ENCODE data around the gene TMPRSS9. TPM values are rescaled to one million over a fixed set of nuclear protein-coding genes. Genes with fewer than 3 reads are reported as not detected.

TMPRSS9 gene
- total and polyA plus RNA-seq, 4 experiments from 2014 or later, result not detected

DNA sequence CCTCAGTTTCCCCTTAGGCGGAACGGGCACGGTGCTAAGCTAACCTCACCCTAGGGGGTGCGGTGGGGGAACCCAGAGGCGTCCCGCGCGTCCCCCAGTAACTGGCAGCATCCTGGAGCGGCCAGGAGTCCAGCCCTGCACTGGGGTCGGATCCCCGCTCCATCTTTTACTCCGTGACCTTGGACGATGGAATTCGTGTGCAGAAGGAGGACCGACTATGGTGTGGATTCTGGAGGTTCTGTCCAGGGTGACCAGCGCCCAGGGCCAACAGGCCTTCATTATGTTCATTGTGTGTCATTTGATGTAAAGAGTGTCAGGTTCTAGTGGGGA, 31.0 kb upstream of the TMPRSS9 start:
- H3K4me3 Mint-ChIP-seq, result peak overlapping the region; percentile 83 to 100 (median 87)
- peak in 1 of 5 donors; percentile 27 for DNase-seq
- Histone ChIP-seq H3K36me3 (ENCODE audit: insufficient read depth, low read length) (peaks cover 6% of the 10 kb centered on the region), H3K27ac (ENCODE audit: low read depth, low read length) (peak overlapping the region; percentile 76), H3K9me3 (ENCODE audit: control insufficient read depth in 1 of 2, low read length in 2 of 2) (no peaks in the 10 kb centered on the region), H3K4me1 (ENCODE audit: insufficient read depth, low read length) (peaks cover 49% of the 10 kb centered on the region), H3K27me3 (ENCODE audit: insufficient read depth, low read length) (no peaks in the 10 kb centered on the region), H3K4me3 (ENCODE audit: low read length in 2 of 2) (peak overlapping the region; percentile 39 to 82)
- H3K27me3 Mint-ChIP-seq, result no peaks in the 10 kb centered on the region
- peaks cover 10 to 27% of the 10 kb centered on the region in 2 donors for H3K36me3 Mint-ChIP-seq
- intact Hi-C loops (cut with micrococcal nuclease), result loop anchor here (5.0 kb wide), 2 partner anchors 37 to 57 kb away; no protein-coding TSS in a partner anchor
- peak overlapping the region; percentile 82 to 95 (median 87) for H3K27ac Mint-ChIP-seq
- H3K9me3 Mint-ChIP-seq, result peaks cover 0 to 2% (median 0%) of the 10 kb centered on the region in 8 donors
- POLR2A ChIA-PET (ENCODE audit: partially characterized antibody), result interaction anchor here (1.2 to 1.3 kb wide), 2 partner anchors 54 to 71 kb away, joined by 3 to 5 read pairs; no protein-coding TSS in a partner anchor
- CTCF ChIA-PET (ENCODE audit: partially characterized antibody), result interaction anchor here (0.8 kb wide), 1 partner anchor 54 kb away, joined by 3 read pairs; no protein-coding TSS in a partner anchor
- H3K4me1 Mint-ChIP-seq, result peaks cover 22 to 61% (median 47%) of the 10 kb centered on the region in 4 donors

DNA sequence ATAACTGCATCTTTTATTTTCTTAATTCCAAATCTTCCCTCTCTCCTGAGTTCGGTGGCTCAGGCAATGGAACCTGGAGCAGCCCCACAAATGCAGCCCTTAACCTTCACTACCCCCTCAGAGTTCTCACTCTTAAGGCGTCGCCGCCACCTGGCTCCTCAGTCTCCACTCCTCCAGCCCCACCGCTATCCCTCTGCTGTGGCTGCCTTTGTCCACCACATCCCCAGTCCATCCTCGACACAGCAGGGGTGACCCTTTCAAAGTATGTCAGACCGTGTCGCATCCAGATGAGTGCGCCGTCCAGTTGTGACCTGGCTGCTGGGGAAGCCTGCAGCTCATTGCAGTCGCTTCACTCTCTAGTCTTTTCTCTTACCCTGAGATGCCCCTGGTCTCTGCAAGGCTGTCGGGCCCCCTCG, 30.6 kb upstream of the TMPRSS9 start:
- H3K4me1 ChIP-seq (ENCODE audit: insufficient read depth, low read length), result peaks cover 49% of the 10 kb centered on the region
- peaks cover 0 to 2% (median 0%) of the 10 kb centered on the region in 8 donors for H3K9me3 Mint-ChIP-seq
- H3K4me3 Mint-ChIP-seq, result peak overlapping the region; percentile 83 to 100 (median 87)
- peaks cover 22 to 61% (median 47%) of the 10 kb centered on the region in 4 donors for H3K4me1 Mint-ChIP-seq
- H3K27ac ChIP-seq (ENCODE audit: low read depth, low read length), result no peak overlapping the region
- no peaks in the 10 kb centered on the region for H3K27me3 ChIP-seq (ENCODE audit: insufficient read depth, low read length)
- DNase-seq, result peak in 1 of 5 donors; percentile 18
- peak overlapping the region in 1 of 2 donors; percentile 82 for H3K4me3 ChIP-seq (ENCODE audit: low read length in 2 of 2)
- intact Hi-C loops (cut with micrococcal nuclease), result loop anchor here (5.0 kb wide), 2 partner anchors 37 to 57 kb away; no protein-coding TSS in a partner anchor
- H3K9me3 ChIP-seq (ENCODE audit: control insufficient read depth in 1 of 2, low read length in 2 of 2), result no peaks in the 10 kb centered on the region
- peaks cover 10 to 24% of the 10 kb centered on the region in 2 donors for H3K36me3 Mint-ChIP-seq
- ChIA-PET CTCF (ENCODE audit: partially characterized antibody) (interaction anchor here (0.8 kb wide), 1 partner anchor 55 kb away, joined by 3 read pairs; no protein-coding TSS in a partner anchor), POLR2A (ENCODE audit: partially characterized antibody) (interaction anchor here (1.3 kb wide), 1 partner anchor 54 kb away, joined by 3 read pairs; no protein-coding TSS in a partner anchor)
- H3K36me3 ChIP-seq (ENCODE audit: insufficient read depth, low read length), result peaks cover 4% of the 10 kb centered on the region
- H3K27me3 Mint-ChIP-seq, result no peaks in the 10 kb centered on the region
- peak overlapping the region; percentile 82 to 95 (median 87) for H3K27ac Mint-ChIP-seq

DNA sequence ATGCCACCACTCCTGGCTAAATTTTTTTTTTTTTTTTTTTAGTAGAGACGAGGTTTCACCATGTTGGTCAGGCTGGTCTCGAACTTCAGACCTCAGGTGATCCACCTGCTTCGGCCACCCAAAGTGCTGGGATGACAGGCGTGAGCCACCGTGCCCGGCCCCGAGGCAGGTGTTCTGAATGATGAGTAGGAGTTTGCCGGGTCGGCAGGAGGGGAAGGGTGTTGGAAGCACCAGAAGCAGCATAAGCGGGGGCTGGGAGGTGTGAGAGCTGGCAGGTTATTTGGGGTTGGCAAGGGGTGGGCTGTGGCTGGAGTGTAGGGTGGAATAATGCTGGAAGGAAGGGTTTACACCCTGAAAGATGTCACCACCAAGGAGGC, 29.8 kb upstream of the TMPRSS9 start:
- Mint-ChIP-seq H3K27me3 (no peaks in the 10 kb centered on the region), H3K4me3 (peak overlapping the region in 6 of 8 donors; percentile 31 to 85 (median 38)), H3K4me1 (peaks cover 22 to 61% (median 47%) of the 10 kb centered on the region in 4 donors), H3K36me3 (peaks cover 10 to 20% of the 10 kb centered on the region in 2 donors), H3K9me3 (peaks cover 0 to 2% (median 0%) of the 10 kb centered on the region in 8 donors), H3K27ac (peak overlapping the region in 5 of 7 donors; percentile 31 to 87 (median 73))
- ChIA-PET POLR2A (ENCODE audit: partially characterized antibody) (interaction anchor here (0.6 kb wide), 2 partner anchors 67 to 425 kb away, joined by 3 read pairs; partner anchors contain the start of genes ADAT3 and SCAMP4), CTCF (ENCODE audit: partially characterized antibody) (no interaction called here)
- H3K4me3 ChIP-seq (ENCODE audit: low read length in 2 of 2), result no peak overlapping the region
- no peaks in the 10 kb centered on the region for H3K36me3 ChIP-seq (ENCODE audit: insufficient read depth, low read length)
- no peaks in the 10 kb centered on the region for H3K27me3 ChIP-seq (ENCODE audit: insufficient read depth, low read length)
- H3K27ac ChIP-seq (ENCODE audit: low read depth, low read length), result no peak overlapping the region
- peak in 1 of 5 donors; percentile 9 for DNase-seq
- H3K9me3 ChIP-seq (ENCODE audit: control insufficient read depth in 1 of 2, low read length in 2 of 2), result no peaks in the 10 kb centered on the region
- H3K4me1 ChIP-seq (ENCODE audit: insufficient read depth, low read length), result peaks cover 49% of the 10 kb centered on the region
- intact Hi-C loops (cut with micrococcal nuclease), result no loop called here

- intact Hi-C loops (cut with micrococcal nuclease), result no loop called here
- Histone ChIP-seq H3K4me3 (ENCODE audit: low read length in 2 of 2) (no peak overlapping the region), H3K9me3 (ENCODE audit: control insufficient read depth in 1 of 2, low read length in 2 of 2) (no peaks in the 10 kb centered on the region), H3K36me3 (ENCODE audit: insufficient read depth, low read length) (no peaks in the 10 kb centered on the region), H3K27ac (ENCODE audit: low read depth, low read length) (no peak overlapping the region), H3K4me1 (ENCODE audit: insufficient read depth, low read length) (peaks cover 47% of the 10 kb centered on the region), H3K27me3 (ENCODE audit: insufficient read depth, low read length) (no peaks in the 10 kb centered on the region)
- Mint-ChIP-seq H3K4me3 (peak overlapping the region; percentile 17 to 55 (median 38)), H3K27ac (peak overlapping the region in 6 of 7 donors; percentile 31 to 87 (median 56)), H3K27me3 (no peaks in the 10 kb centered on the region), H3K4me1 (peaks cover 23 to 60% (median 49%) of the 10 kb centered on the region in 4 donors), H3K9me3 (peaks cover 0 to 2% (median 0%) of the 10 kb centered on the region in 8 donors), H3K36me3 (peaks cover 8 to 18% of the 10 kb centered on the region in 2 donors)
- DNase-seq, result peak in 1 of 5 donors; percentile 29
- ChIA-PET CTCF (ENCODE audit: partially characterized antibody) (no interaction called here), POLR2A (ENCODE audit: partially characterized antibody) (interaction anchor here (0.6 to 0.8 kb wide), 3 partner anchors 61 to 425 kb away, joined by 3 read pairs; partner anchors contain the start of genes ADAT3 and SCAMP4)
These were observed 29.3 kb upstream of the TMPRSS9 start for GRCh38 chr19:2330632-2331284.

- POLR2A ChIA-PET (ENCODE audit: partially characterized antibody), result interaction anchor here (0.6 to 0.9 kb wide), 4 partner anchors 29 to 96 kb away, joined by 3 read pairs; partner anchors contain the start of gene PLEKHJ1
- Mint-ChIP-seq H3K9me3 (peaks cover 0 to 2% (median 0%) of the 10 kb centered on the region in 8 donors), H3K36me3 (peaks cover 4 to 21% of the 10 kb centered on the region in 2 donors), H3K4me1 (peaks cover 27 to 63% (median 47%) of the 10 kb centered on the region in 4 donors), H3K4me3 (peak overlapping the region in 3 of 8 donors; percentile 17 to 46 (median 35)), H3K27me3 (no peaks in the 10 kb centered on the region), H3K27ac (peak overlapping the region; percentile 23 to 76 (median 73))
- intact Hi-C loops (cut with micrococcal nuclease), result no loop called here
- H3K36me3 ChIP-seq (ENCODE audit: insufficient read depth, low read length), result no peaks in the 10 kb centered on the region
- H3K9me3 ChIP-seq (ENCODE audit: control insufficient read depth in 1 of 2, low read length in 2 of 2), result no peaks in the 10 kb centered on the region
- H3K4me1 ChIP-seq (ENCODE audit: insufficient read depth, low read length), result peaks cover 39% of the 10 kb centered on the region
- no peak overlapping the region for H3K27ac ChIP-seq (ENCODE audit: low read depth, low read length)
- H3K4me3 ChIP-seq (ENCODE audit: low read length in 2 of 2), result no peak overlapping the region
- peak in 1 of 5 donors; percentile 3 for DNase-seq
- CTCF ChIA-PET (ENCODE audit: partially characterized antibody), result no interaction called here
- no peaks in the 10 kb centered on the region for H3K27me3 ChIP-seq (ENCODE audit: insufficient read depth, low read length)
These were observed 28.3 kb upstream of the TMPRSS9 start for GRCh38 chr19:2331601-2332246.

- intact Hi-C loops (cut with micrococcal nuclease), result no loop called here
- Histone ChIP-seq H3K9me3 (ENCODE audit: control insufficient read depth in 1 of 2, low read length in 2 of 2) (no peaks in the 10 kb centered on the region), H3K27me3 (ENCODE audit: insufficient read depth, low read length) (no peaks in the 10 kb centered on the region), H3K4me3 (ENCODE audit: low read length in 2 of 2) (no peak overlapping the region), H3K27ac (ENCODE audit: low read depth, low read length) (no peak overlapping the region), H3K4me1 (ENCODE audit: insufficient read depth, low read length) (peaks cover 32% of the 10 kb centered on the region), H3K36me3 (ENCODE audit: insufficient read depth, low read length) (no peaks in the 10 kb centered on the region)
- CTCF ChIA-PET (ENCODE audit: partially characterized antibody), result no interaction called here
- H3K36me3 Mint-ChIP-seq, result peaks cover 4 to 20% of the 10 kb centered on the region in 2 donors
- peaks cover 0 to 2% (median 0%) of the 10 kb centered on the region in 8 donors for H3K9me3 Mint-ChIP-seq
- peak overlapping the region in 5 of 8 donors; percentile 13 to 59 (median 40) for H3K4me3 Mint-ChIP-seq
- no peaks in the 10 kb centered on the region for H3K27me3 Mint-ChIP-seq
- H3K4me1 Mint-ChIP-seq, result peaks cover 25 to 55% (median 40%) of the 10 kb centered on the region in 4 donors
- POLR2A ChIA-PET (ENCODE audit: partially characterized antibody), result interaction anchor here (0.9 to 1.1 kb wide), 3 partner anchors 10 to 97 kb away, joined by 3 read pairs; partner anchors contain the start of gene PLEKHJ1
- H3K27ac Mint-ChIP-seq, result peak overlapping the region; percentile 73 to 90 (median 80)
- DNase-seq, result peak; percentile 25 to 65 (median 43)
These were observed 27.6 kb upstream of the TMPRSS9 start for GRCh38 chr19:2332341-2333026.

Measured in CD4-positive, alpha-beta memory T cell (primary cell).